ENCODE measurements around the gene RPP21.

Gene RPP21

GRCh38 chr6:30344868-30345671 lies at the start of gene RPP21:
RPP21 (plus strand) TSS chr6:30345156; CDS start chr6:30345172, 16 bp downstream.
- peak; percentile 77 to 80 for DNase-seq (ENCODE audit: low read depth in 2 of 2)

GRCh38 chr6:30295837-30296236 lies 49.1 kb upstream of the RPP21 start:
- DNase-seq (ENCODE audit: low read depth in 2 of 2): no peak

- no peak for DNase-seq (ENCODE audit: low read depth in 2 of 2)
Measured at GRCh38 chr6:30304002-30304401, 41.0 kb upstream of the RPP21 start.

- DNase-seq (ENCODE audit: low read depth in 2 of 2): no peak
Measured at GRCh38 chr6:30311101-30311500, 33.9 kb upstream of the RPP21 start.

GRCh38 chr6:30311671-30312070 lies 33.3 kb upstream of the RPP21 start:
- DNase-seq (ENCODE audit: low read depth in 2 of 2): no peak

GRCh38 chr6:30312266-30312665 lies 32.7 kb upstream of the RPP21 start:
- DNase-seq (ENCODE audit: low read depth in 2 of 2): no peak

GRCh38 chr6:30312676-30313321 lies 32.2 kb upstream of the RPP21 start:
- DNase-seq (ENCODE audit: low read depth in 2 of 2): no peak

- no peak for DNase-seq (ENCODE audit: low read depth in 2 of 2)
Measured at GRCh38 chr6:30315156-30315555, 29.8 kb upstream of the RPP21 start.

GRCh38 chr6:30317913-30318589 lies 26.9 kb upstream of the RPP21 start:
- DNase-seq (ENCODE audit: low read depth in 2 of 2): no peak

GRCh38 chr6:30319146-30319835 lies 25.7 kb upstream of the RPP21 start:
- DNase-seq (ENCODE audit: low read depth in 2 of 2): no peak

- no peak for DNase-seq (ENCODE audit: low read depth in 2 of 2)
Measured at GRCh38 chr6:30321692-30322388, 23.1 kb upstream of the RPP21 start.

GRCh38 chr6:30322527-30323501 lies 22.1 kb upstream of the RPP21 start:
- DNase-seq (ENCODE audit: low read depth in 2 of 2): no peak

GRCh38 chr6:30323806-30324205 lies 21.1 kb upstream of the RPP21 start:
- no peak for DNase-seq (ENCODE audit: low read depth in 2 of 2)

- DNase-seq (ENCODE audit: low read depth in 2 of 2): peak; percentile 79 to 84
Measured at GRCh38 chr6:30325150-30325872, 19.6 kb upstream of the RPP21 start.

GRCh38 chr6:30325873-30326525 lies 19.0 kb upstream of the RPP21 start:
- DNase-seq (ENCODE audit: low read depth in 2 of 2): peak; percentile 55 to 58

GRCh38 chr6:30326526-30327231 lies 18.3 kb upstream of the RPP21 start, which contains the start of gene TRIM39:
TRIM39 (plus strand) TSS chr6:30326927; CDS start chr6:30329318, 2,391 bp downstream.
- peak; percentile 72 for DNase-seq (ENCODE audit: low read depth in 2 of 2)

GRCh38 chr6:30327232-30327746 lies 17.7 kb upstream of the RPP21 start:
- no peak for DNase-seq (ENCODE audit: low read depth in 2 of 2)

- DNase-seq (ENCODE audit: low read depth in 2 of 2): no peak
Measured at GRCh38 chr6:30328397-30328796, 16.6 kb upstream of the RPP21 start.
